ENCODE results near the gene PTPN6. TPM values are rescaled to one million over a fixed set of nuclear protein-coding genes. Genes with fewer than 3 reads are reported as not detected.

The PTPN6 gene
- total and polyA plus RNA-seq, 2 donors (not counting 1 experiment from before 2014, with no cell fraction given) = 0.06 TPM; not detected in 1

DNA sequence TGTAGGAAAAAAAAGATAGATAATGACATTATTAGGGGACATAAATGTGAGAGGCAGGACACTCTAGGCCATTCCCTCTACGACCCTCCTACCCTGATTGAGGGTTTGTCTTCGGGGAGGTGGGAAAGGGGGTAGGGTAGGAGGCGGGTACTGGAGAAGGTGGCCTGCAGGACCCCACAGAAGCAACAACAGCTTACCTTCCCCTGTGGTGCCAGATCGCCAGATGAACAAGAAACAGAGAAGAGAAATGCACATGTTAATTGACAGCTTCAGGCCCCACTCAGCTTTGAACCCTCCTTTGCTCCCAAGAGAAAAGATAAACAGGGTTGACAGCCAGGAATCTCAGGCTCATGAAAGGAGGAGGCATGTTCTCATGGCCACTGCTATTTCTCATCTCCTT lies 14.6 kb downstream of the PTPN6 start:
- TF ChIP-seq EZH2 (IDR thresholded peaks at IDR 0.05; ENCODE audit: low read length, missing control alignments) (no peak), CTCF (conservative IDR thresholded peaks at IDR 0.05 in 1 of 2, IDR thresholded peaks at IDR 0.05 in 1 of 2; ENCODE audit: low read depth in 1 of 2, low read length in 2 of 2) (no peak)
- H3K27me3 ChIP-seq (ENCODE audit: control insufficient read depth, insufficient read depth, low read length) = no peaks in the 10 kb centered on the region
- H3K4me2 ChIP-seq (ENCODE audit: extremely low read depth, insufficient read depth, low read length) = no peak overlapping the region
- no peak overlapping the region for H3K4me3 ChIP-seq (replicated peaks in 1 of 4; ENCODE audit: control extremely low read depth in 1 of 4, insufficient read depth in 1 of 4, low read depth in 3 of 4, low read length in 4 of 4)
- H2AFZ ChIP-seq (ENCODE audit: low read length) = no peak overlapping the region
- H4K20me1 ChIP-seq (ENCODE audit: control insufficient read depth, extremely low read depth, insufficient read depth, low read length) = no peaks in the 10 kb centered on the region
- no peak overlapping the region for H3K9ac ChIP-seq (ENCODE audit: insufficient read depth, low read length)
- no peaks in the 10 kb centered on the region for H3K9me3 ChIP-seq (ENCODE audit: control insufficient read depth, insufficient read depth, low read depth, low read length)
- peaks cover 26% of the 10 kb centered on the region for H3K79me2 ChIP-seq (ENCODE audit: control insufficient read depth, insufficient read depth, low read length)
- H3K36me3 ChIP-seq (ENCODE audit: control insufficient read depth, insufficient read depth, low read length) = peaks cover 24% of the 10 kb centered on the region
- DNase-seq (ENCODE audit: low read depth in 2 of 2) = no peak
- H3K27ac ChIP-seq (ENCODE audit: insufficient read depth, low read length) = no peak overlapping the region
- peaks cover 9% of the 10 kb centered on the region for H3K4me1 ChIP-seq (ENCODE audit: control insufficient read depth, extremely low read depth, insufficient read depth, low read length)

DNA sequence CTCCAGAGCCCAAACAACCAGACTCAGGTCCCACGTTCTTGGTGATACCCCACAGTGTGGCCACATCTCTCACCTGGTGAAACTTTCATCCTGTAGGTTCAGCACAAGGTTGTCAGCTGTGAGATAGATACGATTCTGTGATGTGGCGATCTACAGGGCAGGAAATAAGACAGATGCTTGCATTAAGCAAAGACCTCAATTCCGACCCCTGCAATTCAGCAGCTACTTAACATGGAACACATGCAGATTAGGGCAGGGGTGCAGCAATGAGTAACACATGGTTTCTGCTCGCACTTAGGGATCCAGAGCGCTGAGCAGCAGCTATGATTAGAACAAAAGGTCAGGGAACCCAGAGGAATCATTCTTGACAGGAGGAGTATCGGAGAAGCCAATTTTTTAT lies 15.2 kb downstream of the PTPN6 start:
- Histone ChIP-seq H3K4me1 (ENCODE audit: control insufficient read depth, extremely low read depth, insufficient read depth, low read length) (peaks cover 9% of the 10 kb centered on the region), H3K79me2 (ENCODE audit: control insufficient read depth, insufficient read depth, low read length) (peaks cover 31% of the 10 kb centered on the region), H3K27me3 (ENCODE audit: control insufficient read depth, insufficient read depth, low read length) (no peaks in the 10 kb centered on the region), H3K4me2 (ENCODE audit: extremely low read depth, insufficient read depth, low read length) (no peak overlapping the region), H3K9ac (ENCODE audit: insufficient read depth, low read length) (no peak overlapping the region), H4K20me1 (ENCODE audit: control insufficient read depth, extremely low read depth, insufficient read depth, low read length) (no peaks in the 10 kb centered on the region), H3K4me3 (replicated peaks in 1 of 4; ENCODE audit: control extremely low read depth in 1 of 4, insufficient read depth in 1 of 4, low read depth in 3 of 4, low read length in 4 of 4) (no peak overlapping the region), H3K9me3 (ENCODE audit: control insufficient read depth, insufficient read depth, low read depth, low read length) (no peaks in the 10 kb centered on the region), H2AFZ (ENCODE audit: low read length) (no peak overlapping the region), H3K27ac (ENCODE audit: insufficient read depth, low read length) (no peak overlapping the region), H3K36me3 (ENCODE audit: control insufficient read depth, insufficient read depth, low read length) (peaks cover 24% of the 10 kb centered on the region)
- DNase-seq (ENCODE audit: low read depth in 2 of 2) = no peak
- TF ChIP-seq CTCF (conservative IDR thresholded peaks at IDR 0.05 in 1 of 2, IDR thresholded peaks at IDR 0.05 in 1 of 2; ENCODE audit: low read depth in 1 of 2, low read length in 2 of 2) (no peak), EZH2 (IDR thresholded peaks at IDR 0.05; ENCODE audit: low read length, missing control alignments) (no peak)

- DNase-seq (ENCODE audit: low read depth in 2 of 2) = no peak
- no peak for TF ChIP-seq EZH2 (IDR thresholded peaks at IDR 0.05; ENCODE audit: low read length, missing control alignments)
- no peak for TF ChIP-seq CTCF (conservative IDR thresholded peaks at IDR 0.05 in 1 of 2, IDR thresholded peaks at IDR 0.05 in 1 of 2; ENCODE audit: low read depth in 1 of 2, low read length in 2 of 2)
- Histone ChIP-seq H3K9me3 (ENCODE audit: control insufficient read depth, insufficient read depth, low read depth, low read length) (no peaks in the 10 kb centered on the region), H4K20me1 (ENCODE audit: control insufficient read depth, extremely low read depth, insufficient read depth, low read length) (no peaks in the 10 kb centered on the region), H3K4me2 (ENCODE audit: extremely low read depth, insufficient read depth, low read length) (no peak overlapping the region), H3K27me3 (ENCODE audit: control insufficient read depth, insufficient read depth, low read length) (no peaks in the 10 kb centered on the region), H2AFZ (ENCODE audit: low read length) (no peak overlapping the region), H3K36me3 (ENCODE audit: control insufficient read depth, insufficient read depth, low read length) (peaks cover 24% of the 10 kb centered on the region), H3K4me1 (ENCODE audit: control insufficient read depth, extremely low read depth, insufficient read depth, low read length) (peaks cover 7% of the 10 kb centered on the region), H3K4me3 (replicated peaks in 1 of 4; ENCODE audit: control extremely low read depth in 1 of 4, insufficient read depth in 1 of 4, low read depth in 3 of 4, low read length in 4 of 4) (no peak overlapping the region), H3K27ac (ENCODE audit: insufficient read depth, low read length) (no peak overlapping the region), H3K79me2 (ENCODE audit: control insufficient read depth, insufficient read depth, low read length) (peaks cover 44% of the 10 kb centered on the region), H3K9ac (ENCODE audit: insufficient read depth, low read length) (no peak overlapping the region)
Measured at GRCh38 chr12:6967651-6968100, 16.5 kb downstream of the PTPN6 start.

Measured in fibroblast of lung (primary cell).